GM18511 (cell line): ENCODE measurements around the gene RHOJ.

ENCODE experiments used
- ATAC-seq: cut with Tn5 transposase; IDR thresholded peaks from one replicate; pipeline ENCODE4 v1.9.1; 2021; ENCODE audit warnings: mild to moderate bottlenecking, moderate library complexity; ENCODE audit not compliant: unreplicated experiment

RHOJ gene

GRCh38 chr14:63205044-63205575 is 867 bp downstream of the RHOJ start:
- no peak for ATAC-seq

DNA sequence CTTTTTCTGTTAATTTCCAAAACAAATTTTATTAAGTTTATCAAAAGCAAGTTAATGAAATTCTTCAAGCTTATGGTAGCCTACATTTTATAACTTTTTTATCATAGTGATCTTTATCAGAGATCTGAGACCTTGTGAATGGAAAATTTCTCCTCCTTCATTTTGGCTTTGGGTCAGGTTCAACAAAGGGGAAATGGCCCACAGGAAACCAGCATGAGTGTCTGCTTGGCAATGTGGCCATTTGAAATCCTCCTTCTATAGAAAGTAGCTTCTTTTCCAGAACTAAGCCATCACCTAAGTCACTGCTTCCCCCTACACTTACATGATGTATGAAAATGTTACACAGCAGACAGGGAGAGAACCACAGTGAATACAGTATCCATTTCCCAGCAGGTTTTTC is 1.6 kb downstream of the RHOJ start:
- ATAC-seq: no peak

- no peak for ATAC-seq
These were observed 4.9 kb downstream of the RHOJ start for GRCh38 chr14:63209160-63209559.

DNA sequence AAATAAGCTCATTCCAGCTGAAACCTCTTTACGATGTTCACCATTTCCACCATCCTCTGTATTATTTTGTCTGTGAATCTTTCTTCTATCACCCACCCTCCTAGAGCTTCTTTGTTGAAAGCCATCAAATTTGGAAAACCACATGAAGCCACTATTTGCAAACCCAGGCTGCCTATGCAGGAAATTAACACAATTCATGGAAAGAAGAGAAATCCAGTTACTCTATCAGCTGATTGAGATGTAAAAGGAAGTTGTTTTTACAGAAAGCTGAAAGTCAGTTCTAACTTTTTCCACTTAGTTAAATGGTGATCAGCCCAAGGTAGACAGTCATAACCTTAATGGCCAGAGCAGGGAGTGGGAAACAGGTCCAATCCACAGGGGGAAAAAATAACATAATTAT is 6.6 kb downstream of the RHOJ start:
- ATAC-seq: no peak

GRCh38 chr14:63212209-63212608 is 8.0 kb downstream of the RHOJ start:
- ATAC-seq: no peak

DNA sequence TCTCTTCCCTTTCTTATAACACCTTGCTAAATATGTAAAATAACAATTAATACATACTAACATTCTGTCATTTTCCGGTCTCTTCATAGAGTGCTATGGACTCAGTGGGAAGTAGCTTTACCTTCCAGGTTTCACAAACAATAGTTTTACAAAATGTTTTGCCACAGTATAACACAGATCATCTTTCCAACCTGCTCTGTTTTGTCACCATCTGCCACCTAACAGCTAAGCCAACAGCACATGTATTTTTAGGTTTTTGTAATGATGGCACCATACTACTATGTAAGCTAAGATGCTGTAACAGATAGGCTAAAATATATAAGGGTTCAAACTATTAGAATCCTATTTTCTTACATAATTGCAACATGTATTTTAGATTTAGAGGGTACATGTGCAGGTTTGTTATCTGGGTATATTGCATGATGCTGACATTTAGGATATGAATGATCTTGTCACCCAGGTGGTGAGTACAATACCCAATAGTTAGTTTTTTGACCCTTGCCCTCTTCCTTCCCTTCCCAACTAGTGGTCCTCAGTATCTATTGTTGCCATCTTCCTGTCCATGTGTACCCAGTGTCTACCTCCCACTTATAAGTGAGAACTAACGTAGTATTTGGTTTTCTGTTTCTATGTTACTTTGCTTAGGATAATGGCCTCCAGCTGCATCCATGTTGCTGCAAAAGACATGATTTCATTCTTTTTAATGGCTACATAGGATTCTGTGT is 8.7 kb downstream of the RHOJ start:
- no peak for ATAC-seq

- ATAC-seq: no peak
These were observed 10.4 kb downstream of the RHOJ start for GRCh38 chr14:63214417-63215196.

GRCh38 chr14:63220526-63220925 is 16.3 kb downstream of the RHOJ start:
- no peak for ATAC-seq

DNA sequence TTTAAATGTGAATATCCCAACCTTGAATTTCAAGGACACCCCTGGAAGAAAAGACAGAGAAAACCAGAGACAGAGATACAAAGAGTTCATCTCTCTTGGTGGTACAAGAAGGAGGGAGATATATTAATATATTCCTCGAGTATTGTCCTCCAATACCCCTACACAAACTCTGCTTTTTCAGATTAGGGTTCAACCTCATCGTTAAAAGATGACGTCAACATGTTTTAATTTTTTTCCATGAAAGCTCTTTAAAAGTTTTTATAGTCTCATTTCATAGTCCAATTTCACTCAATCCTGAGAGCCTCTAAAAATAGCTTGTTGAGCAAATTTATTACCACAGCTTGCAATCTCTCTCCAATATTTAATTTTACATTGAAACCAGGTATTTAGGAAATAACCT is 19.4 kb downstream of the RHOJ start:
- no peak for ATAC-seq

DNA sequence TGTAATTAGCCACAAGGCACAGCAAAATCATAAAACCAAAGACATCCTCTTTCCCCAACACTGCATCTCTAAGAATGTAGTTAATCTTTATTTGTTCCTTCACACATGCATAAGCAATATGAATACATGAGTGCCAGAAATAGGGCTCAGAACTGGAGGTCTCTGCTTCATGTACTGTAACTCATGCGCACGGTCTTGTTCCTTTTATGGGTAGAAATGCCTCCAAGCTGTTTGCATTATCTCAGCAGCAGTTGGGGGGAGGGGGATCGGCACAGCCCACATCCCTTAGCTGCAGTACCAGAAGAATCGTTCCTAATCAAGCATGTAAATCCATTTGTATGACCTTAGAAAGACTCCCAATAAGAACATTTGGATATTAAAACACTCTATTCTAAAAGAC is 20.0 kb downstream of the RHOJ start:
- ATAC-seq: no peak

DNA sequence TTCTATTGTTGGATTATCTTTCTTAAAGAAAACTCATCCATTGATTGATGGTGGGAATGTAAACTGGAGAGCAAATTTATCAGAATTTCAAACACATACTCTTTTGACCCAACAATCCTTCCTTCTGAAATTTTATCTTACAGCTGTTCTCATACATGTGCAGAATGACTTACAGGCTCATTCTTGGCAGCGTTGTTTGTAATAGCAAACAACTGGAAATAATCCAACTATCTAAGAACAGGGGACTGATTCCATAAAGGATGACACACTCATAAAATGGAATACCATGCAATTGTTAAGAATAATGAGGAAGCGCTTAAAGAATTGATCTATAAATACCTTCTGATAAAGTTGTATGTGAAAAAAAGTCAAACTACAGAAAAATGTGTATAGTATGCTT is 24.0 kb downstream of the RHOJ start:
- no peak for ATAC-seq

DNA sequence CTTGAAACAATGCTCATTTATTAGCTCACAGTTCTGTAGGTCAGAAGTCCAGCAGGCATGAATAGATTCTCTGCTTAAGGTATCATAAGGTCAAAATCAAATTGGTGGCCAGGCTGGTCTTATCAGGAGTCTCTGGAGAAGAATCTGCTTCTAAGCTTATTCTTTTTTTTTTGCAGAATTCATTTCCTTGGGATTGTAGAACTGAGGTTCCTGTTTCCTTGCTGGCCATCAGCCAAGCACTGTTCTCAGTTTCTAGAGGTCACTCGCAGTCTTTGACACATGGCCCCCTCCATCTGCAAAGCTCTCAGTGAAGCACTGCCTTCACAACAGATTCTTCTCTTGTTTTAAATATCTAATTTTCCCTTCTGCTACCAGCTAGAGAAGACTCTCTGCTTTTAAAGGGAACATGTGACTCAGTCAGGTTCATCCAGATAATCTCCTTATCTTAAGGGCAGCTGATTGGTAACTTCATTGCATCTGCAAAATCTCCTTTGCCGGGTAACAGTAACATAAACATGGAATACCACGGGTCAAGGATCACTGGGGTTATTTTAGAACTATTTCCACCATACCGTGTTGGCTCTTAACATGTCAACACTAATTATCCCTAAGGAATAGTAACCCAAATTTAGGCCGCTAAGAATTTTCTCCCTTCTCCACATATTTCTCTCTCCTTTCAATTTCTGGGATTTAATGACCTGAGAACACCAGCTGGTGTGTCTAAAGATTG is 25.3 kb downstream of the RHOJ start:
- no peak for ATAC-seq

- no peak for ATAC-seq
These were observed 27.5 kb downstream of the RHOJ start for GRCh38 chr14:63231766-63232165.

GRCh38 chr14:63237791-63238190 is 33.5 kb downstream of the RHOJ start:
- ATAC-seq: no peak

DNA sequence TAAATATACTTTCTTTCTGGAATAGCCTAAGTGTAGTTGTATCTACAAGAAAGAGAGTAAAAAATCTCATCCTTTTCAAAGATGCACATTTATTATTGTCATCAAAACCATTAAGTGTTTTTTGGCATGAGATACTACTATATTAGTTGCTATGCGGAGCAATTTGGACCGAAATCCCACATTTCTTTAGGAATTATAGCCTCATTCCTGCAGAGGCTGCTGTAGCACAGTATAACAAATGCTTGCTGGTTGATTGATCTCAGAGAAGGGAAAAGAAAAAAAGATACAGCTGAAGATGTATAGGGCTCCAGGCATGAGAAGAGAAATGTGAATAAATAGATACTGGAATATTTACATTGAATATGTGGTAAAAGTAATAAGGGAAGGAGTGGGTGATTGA is 36.0 kb downstream of the RHOJ start:
- no peak for ATAC-seq

- no peak for ATAC-seq
These were observed 36.9 kb downstream of the RHOJ start for GRCh38 chr14:63241096-63241495.

DNA sequence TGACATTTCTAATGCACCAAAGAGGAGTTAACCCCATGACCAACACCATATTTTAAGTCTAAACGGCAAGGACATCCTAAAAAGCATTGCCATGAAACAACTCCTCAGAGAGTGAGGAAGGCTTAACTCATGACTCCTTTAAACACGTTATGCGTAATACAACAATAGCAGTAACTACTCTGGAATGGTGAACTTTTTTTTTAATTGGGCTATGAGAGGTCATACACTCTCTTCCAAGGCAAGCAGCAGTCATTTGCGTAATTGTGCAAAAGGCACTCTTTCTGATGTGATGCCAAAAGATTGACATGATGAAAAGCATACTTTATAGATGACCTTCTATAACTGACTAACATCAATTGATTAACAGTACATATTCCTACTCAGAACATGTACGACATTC is 39.4 kb downstream of the RHOJ start:
- no peak for ATAC-seq

DNA sequence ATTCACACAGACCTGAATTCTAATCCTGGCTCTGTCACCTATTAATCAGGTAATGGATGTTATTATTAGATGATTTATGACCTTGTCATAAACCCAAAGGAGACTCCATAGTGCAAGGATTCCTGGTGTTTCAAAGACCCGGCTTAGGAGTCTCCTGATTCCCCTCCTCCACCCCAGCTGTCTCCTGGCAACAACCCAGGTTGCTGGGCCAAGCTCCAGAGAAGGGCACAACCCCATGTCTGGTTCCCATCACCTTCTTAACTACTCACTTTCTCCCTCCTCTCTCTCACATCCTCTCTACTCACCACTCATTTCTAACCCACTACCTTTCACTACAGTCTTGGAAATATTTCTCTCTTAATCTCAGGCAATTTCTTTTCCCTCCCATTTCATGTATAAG is 41.6 kb downstream of the RHOJ start:
- no peak for ATAC-seq

GRCh38 chr14:63248211-63248610 is 44.0 kb downstream of the RHOJ start:
- ATAC-seq: no peak

- ATAC-seq: no peak
These were observed 44.8 kb downstream of the RHOJ start for GRCh38 chr14:63249092-63249491.

GRCh38 chr14:63257299-63257698 is 53.1 kb downstream of the RHOJ start:
- ATAC-seq: no peak

DNA sequence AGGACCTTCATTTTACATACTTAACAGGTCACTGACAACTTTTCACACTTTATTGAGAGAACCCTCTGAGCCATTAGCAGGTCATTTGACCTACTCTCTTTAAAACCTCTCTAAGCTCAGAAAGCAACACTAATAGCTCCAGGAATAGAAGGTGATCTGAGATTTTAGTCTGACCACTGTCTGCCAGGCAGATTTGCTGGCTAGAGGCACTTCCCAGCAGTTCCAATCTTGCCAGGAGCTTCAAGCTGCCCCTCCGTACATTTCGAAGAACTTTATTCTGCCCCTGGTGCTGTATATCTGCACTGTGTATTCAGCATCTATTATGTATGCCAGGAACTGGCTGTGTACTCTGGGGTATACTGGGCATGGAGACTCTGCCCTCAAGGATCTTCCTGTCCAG is 58.2 kb downstream of the RHOJ start:
- no peak for ATAC-seq
